Measurements from ENCODE around the gene TBC1D2.
"Not testable (repeated sequence)": the region's sequence is repeated elsewhere in the genome, so short reads cannot be mapped to it uniquely, and the experiment has no call there.

The TBC1D2 gene

DNA sequence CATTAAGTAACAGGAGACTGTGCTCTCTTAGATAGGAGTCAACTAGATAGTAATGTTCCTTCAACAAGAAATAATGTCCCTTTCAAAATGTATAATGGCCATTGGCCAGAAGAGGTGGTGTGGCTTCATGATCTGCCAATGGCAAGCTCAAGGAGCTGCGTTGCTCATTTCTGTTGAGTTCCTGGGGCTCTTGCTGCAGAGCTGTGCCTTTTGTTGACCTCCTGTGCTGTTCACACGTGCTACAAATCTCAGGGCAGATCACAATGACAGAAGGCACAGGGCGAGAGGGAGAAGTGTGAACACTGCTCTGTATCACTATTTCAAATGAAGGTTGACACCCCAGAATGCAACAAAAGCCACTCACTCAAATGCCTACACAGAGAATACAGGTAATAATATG, 16.0 kb upstream of the TBC1D2 start:
- no peak for DNase-seq

DNA sequence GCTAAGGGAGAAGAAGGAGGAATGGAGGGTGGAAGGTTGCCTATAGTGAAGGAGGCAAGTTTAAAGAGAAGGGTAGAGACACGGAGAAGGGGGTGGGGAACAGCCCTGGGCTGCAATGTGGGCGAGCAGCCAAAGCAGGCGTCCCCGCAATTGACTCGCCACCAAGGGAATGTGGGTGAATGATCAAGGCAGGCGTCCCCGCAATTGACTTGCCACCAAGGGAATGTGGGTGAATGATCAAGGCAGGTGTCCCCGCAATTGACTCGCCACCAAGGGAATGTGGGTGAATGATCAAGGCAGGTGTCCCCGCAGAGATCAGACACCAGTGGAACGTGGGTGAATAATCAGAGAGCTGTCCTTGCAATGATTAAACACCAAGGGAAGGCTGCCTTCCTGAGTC, 14.8 kb upstream of the TBC1D2 start:
- DNase-seq: not testable (repeated sequence)

DNA sequence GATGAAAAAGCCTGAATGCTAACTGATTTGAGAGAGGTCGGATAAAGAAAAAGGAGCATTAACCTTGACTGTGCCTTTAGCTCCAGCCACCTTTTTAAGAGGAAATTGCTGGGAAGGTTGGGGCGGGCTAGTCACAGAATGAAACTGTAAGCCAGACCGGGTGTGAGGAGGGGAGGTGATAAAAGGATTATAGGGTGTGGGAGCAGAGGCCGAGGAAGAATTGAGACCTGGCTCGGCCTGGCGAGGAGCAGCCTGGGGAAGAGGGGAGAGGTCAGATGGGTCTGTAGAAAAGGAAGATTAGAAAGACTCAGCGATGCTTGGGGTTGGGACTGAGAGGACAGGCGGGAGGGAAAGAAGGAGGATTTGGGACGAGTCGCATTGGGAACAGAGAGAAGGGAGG, 14.2 kb upstream of the TBC1D2 start:
- DNase-seq: not testable (repeated sequence)

GRCh38 chr9:98267556-98267955, 12.1 kb upstream of the TBC1D2 start:
- DNase-seq: not testable (repeated sequence)

GRCh38 chr9:98264516-98264915, 9.1 kb upstream of the TBC1D2 start:
- no peak for DNase-seq

DNA sequence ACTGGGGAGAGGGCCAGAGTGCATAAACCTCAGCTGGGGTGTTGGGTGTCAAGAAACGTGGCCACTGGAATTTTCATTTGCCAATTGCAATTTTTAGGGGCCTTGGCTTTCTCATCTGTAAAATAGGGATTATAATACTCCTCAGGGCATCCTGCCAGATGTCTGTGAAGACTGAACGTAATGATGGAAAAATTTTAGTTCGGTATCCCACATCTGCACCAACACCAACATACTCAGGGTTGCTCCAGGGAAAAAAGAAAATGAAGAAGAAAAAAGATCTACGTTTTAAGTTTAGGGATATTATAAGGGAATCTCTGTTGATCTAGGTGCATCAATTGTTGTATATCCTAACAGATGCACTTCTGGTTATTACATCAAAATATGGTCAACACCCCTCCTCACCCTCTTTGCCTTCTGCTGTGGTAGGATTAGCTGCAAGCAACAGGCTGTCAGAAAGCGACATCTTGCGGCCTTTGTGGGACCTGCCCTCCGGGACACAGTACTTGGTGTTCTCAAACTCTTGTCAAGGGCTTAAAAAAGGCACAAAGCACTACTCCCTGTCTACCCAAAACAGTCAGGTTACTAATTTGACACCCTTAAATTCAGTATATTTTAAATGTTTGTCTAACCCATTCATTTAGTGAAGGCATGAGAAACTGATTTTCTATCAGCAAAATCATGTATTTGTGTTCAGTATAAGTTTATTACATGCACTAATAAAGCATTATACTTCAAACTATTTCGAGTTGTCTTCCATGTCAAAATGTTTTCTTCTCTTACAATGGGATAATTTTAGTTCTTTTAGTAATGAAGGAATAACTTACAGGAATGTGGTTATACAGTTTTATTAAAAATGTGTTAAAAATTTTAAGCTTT, 8.3 kb upstream of the TBC1D2 start:
- peak; percentile 52 for DNase-seq

- DNase-seq: no peak
Measured at GRCh38 chr9:98263080-98263479, 7.6 kb upstream of the TBC1D2 start.

DNA sequence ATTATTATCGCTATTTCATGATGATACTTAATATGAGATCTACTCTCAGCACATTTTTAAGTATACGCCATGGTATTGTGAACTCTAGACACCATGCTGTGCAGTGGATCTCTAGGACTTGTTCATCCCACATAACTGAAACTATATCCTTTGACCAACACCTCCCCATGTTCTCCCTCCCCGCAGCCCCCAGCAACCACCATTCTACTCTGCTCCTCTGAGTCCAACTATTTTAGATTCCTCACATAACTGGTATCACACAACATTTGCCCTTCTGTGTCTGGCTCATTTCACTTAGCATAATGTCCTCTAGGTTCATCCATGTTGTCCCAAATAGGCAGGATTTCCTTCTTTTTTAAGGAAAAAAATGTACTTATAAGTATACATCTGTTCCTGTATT, 6.6 kb upstream of the TBC1D2 start:
- DNase-seq: no peak

DNA sequence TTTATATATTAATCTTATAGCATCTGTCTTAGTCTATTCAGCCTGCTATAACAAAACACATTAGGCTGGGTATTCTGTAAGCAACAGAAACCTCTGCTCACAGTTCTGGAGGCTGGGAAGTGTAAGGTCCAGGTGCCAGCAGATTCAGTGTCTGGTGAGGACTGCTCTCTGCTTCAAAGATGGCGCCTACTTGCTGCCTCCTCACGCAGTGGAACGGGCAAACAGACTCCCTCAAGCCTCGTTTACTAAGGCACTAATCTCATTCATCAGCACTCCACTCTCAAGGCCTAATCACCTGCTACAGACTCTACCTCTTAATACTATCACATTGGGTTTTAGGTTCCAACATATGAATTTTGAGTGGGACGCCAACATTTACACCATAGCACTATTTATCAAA, 5.2 kb upstream of the TBC1D2 start:
- no peak for DNase-seq

DNA sequence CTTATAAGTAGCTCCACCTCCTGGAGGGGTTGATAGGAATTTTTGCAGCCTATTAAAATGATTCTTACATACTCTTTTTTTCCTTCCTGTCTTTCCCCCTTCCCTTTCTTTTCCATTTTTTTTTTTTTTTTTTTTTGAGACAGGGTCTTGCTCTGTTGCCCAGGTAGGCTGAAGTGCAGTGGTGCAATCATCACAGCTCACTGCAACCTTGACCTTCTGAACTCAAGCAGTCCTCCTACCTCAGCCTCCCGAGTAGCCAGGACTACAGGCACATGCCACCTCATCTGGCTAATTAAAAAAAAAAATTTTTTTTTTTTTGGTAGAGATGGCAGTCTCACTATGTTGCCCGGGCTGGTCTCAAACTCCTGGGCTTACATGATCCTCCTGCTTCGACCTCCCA, 4.3 kb upstream of the TBC1D2 start:
- no peak for DNase-seq

DNA sequence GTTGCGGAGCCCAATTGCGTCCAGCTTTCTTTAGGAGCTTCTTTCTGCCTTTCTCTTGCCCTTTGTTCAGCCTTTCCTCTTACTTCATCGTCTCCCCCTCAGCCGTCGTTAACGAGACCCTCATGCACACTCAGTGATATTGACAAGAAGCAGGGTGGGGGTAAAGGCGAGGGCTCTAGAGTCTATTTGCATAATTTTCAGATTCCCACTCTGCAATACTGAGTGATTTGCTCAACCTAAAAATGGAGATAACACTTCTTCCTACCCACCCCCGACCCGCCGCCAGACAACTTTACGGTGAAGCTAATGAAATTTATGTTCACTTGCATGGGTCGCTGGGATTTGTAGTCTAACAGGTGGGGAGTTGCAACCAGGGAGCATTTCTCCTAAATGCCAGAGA, 1.3 kb upstream of the TBC1D2 start:
- no peak for DNase-seq

DNA sequence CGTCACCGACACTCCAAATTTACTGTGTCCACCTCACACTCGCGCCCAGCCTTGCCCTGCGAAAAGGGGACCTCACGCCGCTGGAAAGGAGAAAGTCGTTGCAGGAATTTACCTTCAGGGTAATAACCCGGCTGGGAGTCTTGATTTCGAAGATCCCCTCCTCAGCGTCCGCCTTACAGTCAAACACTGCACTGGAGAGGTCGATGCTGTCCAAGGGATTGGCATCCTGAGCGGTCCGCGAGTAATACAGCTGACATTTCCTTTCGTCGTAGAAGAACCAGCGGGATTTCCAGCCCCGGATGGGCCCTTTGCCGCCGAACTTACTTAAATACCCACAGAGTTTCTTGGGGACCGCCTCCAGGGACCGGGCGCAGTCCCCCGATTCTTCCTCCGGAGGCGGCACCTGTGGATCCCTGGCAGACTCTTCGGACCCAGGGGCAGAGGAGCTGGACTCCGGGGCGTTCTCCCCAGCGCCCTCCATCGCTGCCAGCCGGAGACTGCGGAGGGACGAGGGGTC, 330 bp downstream of the TBC1D2 start:
- peak; percentile 44 for DNase-seq

- DNase-seq: no peak
Measured at GRCh38 chr9:98254228-98255060, 1.0 kb downstream of the TBC1D2 start.

DNA sequence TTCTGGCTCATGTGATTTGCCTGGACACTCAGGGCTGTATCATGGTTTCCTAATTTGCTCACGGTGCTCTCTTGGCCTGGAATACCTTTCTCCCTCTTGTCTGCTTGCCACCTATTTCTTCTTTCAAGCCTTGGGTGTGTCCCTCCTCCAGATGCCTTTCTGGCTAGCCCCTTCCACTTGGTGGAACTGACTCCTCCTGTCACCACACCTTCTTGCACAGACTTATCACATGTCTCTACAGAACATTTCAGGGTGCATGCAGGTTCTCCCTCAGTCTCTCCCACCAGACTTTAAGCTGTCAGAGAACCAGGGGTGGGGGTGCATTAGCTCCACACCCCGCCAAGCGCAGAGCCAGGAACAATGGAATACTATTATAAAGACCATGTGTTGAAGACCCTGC, 1.9 kb downstream of the TBC1D2 start:
- DNase-seq: peak; percentile 57

DNA sequence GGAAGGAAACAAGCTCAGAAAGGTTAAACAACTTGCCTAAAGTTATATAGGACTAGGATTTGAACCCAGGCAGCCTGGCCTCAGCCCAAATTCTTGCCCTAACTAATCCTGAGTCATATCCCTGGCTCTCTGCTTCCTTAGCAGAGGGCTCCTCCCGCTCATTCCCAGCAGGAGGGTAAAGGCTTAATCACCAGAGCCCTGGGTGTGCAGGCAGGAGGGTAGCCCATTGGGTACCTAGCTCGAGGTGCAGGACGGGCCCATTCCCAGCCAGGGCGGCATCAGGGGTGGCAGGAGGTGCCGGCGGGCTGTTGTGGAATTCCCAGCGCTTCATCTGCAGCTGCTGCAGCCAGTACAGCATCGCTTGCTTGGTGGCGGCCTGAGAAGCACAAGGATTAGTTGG, 3.9 kb downstream of the TBC1D2 start:
- DNase-seq: peak; percentile 97

- DNase-seq: no peak
Measured at GRCh38 chr9:98249771-98250170, 5.7 kb downstream of the TBC1D2 start.

- peak; percentile 77 for DNase-seq
Measured at GRCh38 chr9:98248737-98249474, 6.5 kb downstream of the TBC1D2 start.

DNA sequence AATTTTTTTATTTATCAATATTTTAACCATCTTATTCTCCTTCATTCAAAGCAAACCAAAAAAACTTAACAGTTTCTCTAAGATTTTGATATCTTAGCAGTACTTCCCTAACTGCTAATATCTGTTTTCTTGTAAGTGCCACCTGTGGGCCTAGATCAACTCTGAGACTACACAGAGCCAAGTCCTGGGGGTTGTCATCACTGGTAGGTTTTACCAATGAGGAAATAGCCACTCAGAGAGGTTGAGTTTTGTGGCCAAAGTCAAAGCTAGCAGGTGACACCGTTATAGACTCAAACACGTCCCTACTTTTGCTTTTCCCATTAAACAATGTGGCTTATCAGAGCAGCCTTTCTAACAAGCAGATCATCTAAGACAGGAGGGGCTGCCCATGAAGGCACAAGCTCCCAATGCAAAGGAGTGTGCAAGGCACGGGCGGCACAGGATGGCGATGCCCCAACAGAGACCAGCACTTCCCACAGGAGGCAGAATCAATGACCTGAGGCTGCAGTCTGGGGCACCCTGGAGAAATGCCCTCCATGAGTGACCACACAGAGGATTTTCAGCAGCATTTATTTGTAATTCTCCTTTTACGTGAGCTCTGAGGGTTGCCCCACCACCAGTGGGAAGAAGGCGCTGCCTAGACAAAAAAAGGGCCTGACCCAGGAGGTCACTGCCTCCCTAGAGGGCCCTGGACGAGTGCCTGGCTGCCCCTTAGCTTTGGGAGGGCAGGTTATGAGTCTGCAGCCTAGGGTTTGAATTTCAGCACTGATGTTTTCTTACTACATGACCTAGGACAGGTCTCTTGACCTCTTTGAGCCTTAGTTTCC, 7.4 kb downstream of the TBC1D2 start:
- DNase-seq: no peak

DNA sequence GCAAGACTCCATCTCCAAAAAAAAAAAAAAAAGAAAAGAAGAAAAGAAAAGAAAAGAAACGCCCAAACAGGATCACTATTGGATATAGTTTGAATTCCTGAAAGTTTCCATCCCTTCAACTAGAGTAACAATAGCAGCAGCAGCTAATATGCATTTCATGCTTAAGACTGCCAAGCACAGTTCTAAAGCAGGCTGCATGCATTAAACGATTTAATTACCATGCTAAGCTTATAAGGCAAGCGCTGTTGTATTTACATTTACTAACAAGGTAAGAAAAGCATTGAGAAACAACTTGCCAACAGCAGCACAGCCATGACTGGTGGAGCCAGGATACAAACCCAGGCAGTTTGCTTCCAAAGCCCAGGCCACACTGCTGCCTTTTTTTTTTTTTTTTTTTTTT, 13.0 kb downstream of the TBC1D2 start:
- DNase-seq: no peak

DNA sequence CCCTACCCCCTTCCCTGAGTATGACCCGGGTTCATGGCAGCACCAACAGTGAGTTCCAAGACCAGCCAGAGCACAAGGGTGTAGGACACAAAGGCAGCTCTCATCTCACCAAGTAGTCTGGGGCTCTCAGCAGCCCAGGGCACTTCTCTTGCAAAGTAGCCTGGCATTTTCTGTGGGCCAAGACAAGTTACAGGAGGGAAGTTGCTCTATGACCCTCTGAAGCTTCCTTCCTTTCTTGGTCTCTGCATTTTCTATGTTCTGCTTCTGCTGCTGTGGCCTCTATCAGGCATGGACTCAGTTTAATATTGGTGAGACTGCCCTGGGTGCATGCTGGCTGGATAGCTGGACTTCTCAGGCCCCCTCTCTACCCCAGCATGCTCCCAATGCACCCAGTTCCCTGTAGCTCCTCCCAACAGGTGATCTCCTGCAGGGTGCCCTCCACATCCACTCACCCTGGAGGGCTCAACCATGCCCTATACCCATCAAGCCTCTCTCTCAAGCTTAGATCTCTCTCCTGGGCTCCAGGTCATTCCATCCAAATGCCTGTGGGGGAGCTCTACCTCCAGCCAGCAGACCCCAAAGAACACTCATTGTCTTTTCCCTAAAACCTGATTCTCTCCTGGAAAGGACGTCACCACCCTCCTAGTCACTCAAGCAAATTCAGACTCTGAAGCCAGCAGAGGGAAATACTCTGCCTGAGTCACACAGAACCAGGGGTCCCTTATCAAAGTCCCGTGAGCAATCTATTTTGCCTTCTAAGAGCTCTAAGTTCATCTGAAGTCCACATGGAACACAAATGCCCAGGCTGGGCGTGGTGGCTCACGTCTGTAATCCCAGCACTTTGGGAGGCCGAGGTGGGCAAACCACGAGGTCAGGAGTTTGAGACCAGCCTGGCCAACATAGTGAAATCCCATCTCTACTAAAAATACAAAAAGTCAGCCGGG, 13.8 kb downstream of the TBC1D2 start:
- no peak for DNase-seq

- DNase-seq: no peak
Measured at GRCh38 chr9:98240475-98240874, 15.0 kb downstream of the TBC1D2 start.
